Glomerular visceral epithelial cell (primary cell): Measurements from ENCODE around the gene CST4.
"Not testable (repeated sequence)": the region's sequence is repeated elsewhere in the genome, so short reads cannot be mapped to it uniquely, and the experiment has no call there.

Experiments
- DNase-seq: peaks from one replicate; pipeline ENCODE4 v3.0.0-alpha.2; 2016; ENCODE audit errors: extremely low spot score

The CST4 gene, protein sequence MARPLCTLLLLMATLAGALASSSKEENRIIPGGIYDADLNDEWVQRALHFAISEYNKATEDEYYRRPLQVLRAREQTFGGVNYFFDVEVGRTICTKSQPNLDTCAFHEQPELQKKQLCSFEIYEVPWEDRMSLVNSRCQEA

DNA sequence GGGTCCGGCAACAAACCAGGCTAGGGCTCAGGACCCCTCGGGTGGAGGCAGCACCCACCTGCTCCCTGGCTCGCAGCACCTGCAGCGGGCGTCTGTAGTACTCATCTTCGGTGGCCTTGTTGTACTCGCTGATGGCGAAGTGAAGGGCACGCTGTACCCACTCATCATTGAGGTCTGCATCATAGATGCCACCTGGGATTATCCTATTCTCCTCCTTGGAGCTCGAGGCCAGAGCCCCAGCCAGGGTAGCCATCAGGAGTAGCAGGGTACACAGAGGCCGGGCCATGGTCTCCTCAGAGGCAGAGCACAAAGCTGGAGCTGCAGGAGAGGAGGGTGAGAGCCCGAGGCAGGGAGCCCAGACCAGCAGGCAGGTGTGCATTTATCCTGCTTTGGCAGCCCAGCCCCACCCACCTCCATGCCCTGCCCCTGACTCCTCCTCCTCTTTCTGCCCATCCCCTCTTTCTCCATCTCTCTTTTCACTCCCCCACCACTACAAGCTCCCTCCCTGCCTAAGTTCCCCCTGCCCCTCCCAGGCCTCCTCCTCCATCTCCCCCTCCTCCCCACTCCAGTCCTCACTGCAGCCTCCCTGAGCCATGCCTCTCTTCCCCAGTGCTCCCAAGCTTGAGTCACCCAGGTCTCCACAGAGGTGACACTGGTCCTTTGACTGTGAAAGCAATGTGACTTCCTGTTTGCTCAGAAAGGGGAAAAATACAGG is at the start of gene CST4:
CST4 (minus strand) TSS at position 355 of the 715 bp plus-strand sequence; CDS start at position 286, 69 bp downstream.
- not testable (repeated sequence) for DNase-seq

DNA sequence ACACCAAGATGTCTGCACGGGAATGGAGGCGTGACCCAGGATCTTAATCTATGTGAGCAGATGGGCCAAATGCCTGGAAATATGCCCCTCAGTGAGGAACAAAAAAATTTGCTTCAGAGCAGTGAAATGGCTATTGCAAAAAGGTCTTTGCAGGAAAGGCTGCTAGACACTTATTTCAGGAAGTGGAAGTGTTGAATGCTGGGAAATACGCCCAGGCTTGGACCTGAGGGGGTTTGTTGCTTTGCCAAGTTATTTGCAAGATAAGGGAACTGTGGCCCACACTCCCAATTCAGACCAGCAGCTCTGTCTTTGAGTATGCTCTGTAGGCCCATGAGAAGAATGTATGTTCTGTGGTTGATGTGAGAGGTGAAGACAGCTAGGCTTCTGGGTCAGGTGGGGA is 46.6 kb upstream of the CST4 start:
- not testable (repeated sequence) for DNase-seq

DNA sequence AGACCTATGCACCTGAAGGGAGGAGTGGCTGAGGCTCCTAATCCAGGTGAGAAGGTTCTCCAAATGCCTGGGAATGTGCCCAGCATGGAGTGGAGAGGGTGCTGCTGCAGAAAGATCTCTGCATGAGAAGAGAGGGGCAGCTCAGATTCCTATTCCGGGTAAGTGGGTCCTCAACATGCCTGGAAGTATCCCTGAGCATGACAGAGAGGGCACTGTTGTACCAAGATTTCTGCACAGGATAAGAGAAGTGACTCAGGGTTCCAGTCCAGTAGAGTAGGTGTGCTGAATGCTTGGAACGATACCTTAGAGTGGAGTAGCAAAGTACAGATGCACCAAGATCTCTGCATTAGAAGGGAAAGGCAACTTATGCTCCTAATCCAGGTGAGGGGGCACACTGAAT is 46.1 kb upstream of the CST4 start:
- DNase-seq = not testable (repeated sequence)

DNA sequence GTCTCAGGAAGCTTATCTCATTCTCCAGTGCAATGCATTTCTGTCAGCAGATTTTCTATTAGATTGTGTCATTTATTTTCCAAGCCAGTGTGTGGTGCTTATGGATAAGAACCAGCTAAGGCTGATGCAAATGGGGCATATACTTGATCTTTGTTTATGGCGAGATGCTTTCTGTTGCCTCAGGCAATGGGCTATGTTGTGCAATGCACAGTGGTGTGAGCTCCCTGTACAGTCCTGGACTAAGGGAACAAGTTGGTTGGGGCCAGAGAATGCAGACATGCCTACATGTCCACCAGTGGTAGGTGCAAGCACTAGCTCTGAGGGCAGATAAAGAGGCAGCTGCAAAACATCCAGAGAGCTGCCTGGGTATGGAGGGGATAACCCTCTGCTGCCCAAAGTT is 45.6 kb upstream of the CST4 start:
- DNase-seq = not testable (repeated sequence)

DNA sequence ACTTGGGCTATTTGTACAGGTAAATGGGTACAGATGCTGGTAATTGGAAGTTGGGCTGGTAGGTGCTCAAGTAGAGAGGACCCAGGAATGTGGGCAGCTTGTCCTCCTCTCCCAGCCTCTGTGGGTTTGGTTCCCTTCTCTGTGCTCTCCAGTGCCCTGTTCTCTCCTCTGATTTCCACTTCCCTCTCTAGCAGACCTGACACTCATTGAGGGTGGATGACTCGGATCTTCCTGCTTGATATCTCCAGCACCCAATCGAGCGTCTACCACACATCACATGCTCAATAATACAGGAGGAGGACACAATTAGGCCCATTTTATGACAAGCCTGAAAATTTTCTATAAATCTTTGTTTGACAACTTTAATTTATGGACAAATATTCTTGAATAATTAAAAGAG is 38.2 kb upstream of the CST4 start:
- DNase-seq = no peak

DNA sequence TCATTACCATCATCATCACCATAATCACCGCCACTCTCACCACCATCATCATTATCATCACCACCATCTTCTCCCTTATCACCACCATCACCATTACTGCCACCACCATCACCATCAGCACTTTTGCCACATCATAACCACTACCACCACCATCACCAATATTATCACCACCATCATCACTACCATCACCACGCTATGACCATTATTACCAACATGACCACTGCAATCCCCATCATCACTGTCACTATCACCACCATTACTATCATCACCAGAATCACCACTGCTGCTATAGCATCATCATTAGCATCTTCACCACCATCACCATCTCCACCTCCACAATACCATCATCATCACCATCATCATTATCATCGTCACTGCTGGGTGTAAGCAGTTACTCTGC is 36.3 kb upstream of the CST4 start:
- no peak for DNase-seq

DNA sequence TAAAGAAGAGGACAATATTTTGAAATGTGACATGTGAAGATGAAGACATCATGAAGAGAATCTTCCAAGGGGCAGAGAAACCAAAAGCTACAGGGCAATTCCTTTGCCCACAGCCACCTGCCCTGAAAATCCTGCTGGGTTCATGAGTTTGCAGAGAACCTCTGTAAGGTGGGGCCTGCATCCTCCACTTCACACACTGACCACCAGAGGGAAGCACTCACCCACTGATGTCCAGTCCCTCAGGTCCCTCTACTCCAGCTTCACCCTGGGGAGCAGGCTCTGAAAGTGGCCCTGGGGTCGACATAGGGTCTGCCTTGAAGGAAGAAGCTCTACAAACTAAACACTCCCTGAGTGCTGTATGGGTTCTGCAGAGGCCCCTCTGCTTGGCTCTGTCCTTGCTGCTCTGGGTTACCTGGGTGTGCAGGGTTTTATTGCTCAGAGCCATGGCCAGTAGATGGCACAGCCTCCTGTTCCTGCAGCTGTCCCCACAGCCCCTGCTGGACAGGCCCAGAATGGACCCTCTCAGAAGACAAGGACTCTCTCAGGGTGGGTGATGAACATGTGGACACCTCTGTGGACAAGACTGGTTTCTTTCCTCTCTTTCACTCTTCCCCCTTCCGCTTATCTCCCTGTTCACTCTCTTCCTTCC is 34.9 kb upstream of the CST4 start:
- DNase-seq = peak; percentile 33

DNA sequence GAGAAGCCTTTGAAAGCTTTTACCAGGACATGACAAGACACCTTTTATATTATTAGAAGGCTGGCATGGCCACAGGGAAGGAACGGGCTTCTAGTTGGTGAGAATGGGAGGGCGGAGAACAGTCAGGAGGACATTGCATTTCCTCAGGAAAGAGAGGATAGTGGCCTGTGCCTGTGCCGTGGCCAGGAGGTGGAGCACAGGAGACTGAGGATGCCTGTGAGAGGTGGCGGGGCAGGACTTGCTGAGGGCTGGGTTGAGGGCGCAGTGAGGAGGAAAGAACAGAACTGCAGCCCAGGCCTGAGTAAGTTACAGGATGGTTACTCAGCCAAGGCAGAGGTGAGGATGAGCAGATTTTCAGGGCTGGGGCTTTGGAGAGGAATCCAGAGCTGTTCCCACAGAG is 34.0 kb upstream of the CST4 start:
- DNase-seq = not testable (repeated sequence)

DNA sequence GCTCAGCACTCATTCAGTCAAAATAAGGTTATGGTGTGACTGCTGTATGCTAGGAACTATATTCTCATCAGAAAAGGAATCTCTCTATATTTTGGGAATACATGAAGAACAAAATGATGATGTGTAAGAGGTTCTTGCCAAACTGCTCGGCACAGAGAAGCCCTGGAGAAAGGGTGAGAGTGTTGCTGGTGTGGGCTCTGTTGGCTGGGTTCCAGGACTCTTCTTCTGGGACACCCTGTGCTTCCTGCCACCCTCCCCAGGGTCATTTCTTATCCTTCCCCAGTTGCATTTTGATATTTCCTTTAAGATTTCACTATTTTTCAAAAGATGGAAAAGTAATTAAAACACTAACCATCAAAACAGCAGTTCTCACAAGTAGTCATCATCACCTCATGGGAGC is 33.1 kb upstream of the CST4 start:
- no peak for DNase-seq

DNA sequence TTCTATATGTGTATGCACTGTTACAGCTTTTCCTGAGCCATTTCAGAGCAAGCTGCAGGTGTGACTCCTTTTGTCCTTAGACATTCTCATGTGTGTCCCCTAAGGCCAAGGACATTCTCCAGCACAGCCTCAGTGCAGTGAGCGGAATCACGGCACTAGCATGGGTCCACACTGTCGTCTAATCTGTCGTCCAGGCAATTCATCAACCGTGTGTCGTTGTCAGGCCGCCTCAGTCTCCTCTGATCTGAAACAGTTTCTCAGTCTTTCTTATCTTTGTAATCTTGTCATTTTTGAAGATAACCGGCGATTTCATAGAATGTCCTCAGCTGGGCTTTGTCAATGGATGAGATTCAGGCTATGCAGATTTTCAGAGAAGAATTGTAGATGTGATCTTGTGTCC is 30.5 kb upstream of the CST4 start:
- DNase-seq = not testable (repeated sequence)

DNA sequence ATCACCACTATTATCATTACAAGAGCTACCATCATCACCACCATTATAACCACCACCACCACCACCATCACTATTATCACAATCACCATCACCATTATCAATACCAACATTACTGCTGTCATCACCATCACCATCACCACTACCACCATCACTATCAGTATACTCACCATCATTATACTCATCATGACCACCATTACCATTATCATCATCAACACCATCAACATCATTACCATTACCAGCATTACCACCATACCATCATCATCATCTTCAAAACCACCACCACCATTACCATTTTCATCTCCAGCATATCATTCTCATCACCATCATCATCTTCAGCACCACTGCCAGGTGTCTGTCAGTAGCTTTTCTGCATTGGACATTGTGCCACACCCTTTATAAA is 22.9 kb upstream of the CST4 start:
- DNase-seq = not testable (repeated sequence)

DNA sequence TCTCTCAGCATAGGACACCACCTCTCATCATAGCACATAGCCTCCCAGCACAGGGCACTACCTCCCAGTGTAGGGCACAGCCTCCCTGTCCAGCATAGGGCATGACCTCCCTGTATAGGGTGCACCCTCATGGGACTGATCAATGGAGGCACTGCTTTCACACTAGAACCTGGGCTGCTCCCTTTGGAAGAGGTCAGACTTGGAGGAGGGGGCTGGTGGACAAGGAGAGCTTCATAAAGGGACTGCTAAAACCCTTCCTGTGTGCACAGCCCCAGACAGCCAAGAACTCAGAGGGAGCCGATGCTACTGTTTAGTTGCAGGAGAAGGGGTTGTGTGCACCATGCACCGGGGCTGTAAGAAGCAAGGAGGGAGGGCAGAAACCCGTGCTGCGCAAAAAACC is 21.9 kb upstream of the CST4 start:
- no peak for DNase-seq

DNA sequence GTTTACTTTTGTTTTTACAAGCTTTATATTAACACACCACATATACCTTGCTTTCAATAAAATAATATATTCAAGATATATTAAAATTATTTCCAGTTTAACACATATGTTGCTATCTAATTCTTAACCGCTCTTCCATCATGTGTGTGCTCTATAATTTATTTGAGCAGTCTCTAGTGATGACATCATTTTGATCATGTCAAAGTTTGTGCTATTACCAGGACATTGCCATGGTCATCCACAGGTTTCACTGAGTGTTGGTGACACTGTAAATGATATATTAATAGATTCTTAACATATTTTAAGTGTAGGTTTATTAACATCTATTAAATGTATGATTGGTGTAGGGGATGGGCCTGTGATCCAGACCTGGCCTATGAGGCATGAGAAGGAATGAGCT is 17.1 kb upstream of the CST4 start:
- no peak for DNase-seq

DNA sequence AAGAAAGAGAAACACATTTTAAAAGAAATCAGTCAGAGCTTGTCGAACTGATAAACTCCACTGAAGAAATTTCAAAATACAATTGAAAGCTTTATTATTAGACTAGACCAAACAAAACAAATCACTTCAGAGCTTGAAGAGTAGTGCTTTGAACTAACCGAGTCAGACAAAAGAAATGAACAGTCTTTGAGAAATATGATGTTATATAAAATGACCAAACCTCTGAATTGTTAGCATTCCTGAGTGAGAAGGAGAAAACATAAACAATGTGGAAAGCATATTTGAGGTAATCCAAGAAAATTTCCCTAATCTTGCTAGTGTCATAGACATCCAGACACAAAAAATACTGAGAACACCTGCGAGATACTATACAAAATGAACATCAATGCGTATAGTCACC is 13.2 kb upstream of the CST4 start:
- no peak for DNase-seq

DNA sequence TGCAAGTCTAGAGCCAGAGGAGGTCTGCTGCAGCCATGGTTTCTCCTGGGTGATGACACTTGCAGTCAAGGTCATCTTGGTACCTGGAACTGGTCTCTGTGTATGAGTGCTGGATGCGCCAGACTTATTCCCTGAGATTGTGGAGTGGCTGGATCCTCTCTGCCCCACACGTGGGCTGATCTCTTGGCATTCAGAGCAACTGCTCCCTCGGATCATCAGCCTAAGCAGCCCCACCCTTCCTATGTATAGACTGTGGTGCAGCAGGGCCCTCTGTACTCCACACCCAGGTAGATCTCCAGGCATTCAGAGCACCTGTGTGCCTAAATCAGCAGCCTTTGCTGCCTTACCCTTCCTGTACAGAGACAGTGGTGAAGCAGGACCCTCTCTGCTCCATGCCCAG is 12.1 kb upstream of the CST4 start:
- no peak for DNase-seq

DNA sequence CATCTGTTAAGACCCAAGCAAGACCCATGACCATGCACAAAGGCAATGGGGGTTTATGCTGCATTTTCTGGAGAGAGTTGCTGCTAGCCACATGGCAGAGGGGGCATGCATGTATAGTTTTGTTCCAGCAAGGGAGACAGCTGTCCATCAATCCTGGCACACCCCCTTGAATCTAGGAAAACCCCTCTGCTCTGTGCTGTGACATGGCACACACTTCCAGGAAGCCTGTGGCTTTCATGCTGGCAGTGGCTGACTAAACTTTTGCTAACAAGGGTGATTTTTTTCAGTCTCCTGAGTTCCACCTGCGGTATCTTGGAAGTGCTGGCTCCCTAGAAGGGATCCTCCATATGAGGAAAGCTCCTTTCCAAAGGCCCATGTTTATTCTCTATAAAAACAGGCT is 9.1 kb upstream of the CST4 start:
- DNase-seq = no peak

DNA sequence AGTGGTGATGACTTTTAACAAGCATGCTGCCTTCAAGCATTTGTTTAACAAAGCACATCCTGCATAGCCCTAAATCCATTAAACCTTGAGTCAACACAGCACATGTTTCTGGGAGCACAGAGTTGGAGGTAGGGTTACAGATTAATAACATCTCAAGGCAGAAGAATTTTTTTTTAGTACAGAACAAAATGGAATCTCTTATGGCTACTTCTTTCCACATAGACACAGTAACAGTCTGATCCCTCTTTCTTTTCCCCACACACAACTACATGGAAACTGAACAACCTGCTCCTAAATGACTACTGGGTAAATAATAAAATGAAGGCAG is 6.2 kb upstream of the CST4 start:
- not testable (repeated sequence) for DNase-seq

DNA sequence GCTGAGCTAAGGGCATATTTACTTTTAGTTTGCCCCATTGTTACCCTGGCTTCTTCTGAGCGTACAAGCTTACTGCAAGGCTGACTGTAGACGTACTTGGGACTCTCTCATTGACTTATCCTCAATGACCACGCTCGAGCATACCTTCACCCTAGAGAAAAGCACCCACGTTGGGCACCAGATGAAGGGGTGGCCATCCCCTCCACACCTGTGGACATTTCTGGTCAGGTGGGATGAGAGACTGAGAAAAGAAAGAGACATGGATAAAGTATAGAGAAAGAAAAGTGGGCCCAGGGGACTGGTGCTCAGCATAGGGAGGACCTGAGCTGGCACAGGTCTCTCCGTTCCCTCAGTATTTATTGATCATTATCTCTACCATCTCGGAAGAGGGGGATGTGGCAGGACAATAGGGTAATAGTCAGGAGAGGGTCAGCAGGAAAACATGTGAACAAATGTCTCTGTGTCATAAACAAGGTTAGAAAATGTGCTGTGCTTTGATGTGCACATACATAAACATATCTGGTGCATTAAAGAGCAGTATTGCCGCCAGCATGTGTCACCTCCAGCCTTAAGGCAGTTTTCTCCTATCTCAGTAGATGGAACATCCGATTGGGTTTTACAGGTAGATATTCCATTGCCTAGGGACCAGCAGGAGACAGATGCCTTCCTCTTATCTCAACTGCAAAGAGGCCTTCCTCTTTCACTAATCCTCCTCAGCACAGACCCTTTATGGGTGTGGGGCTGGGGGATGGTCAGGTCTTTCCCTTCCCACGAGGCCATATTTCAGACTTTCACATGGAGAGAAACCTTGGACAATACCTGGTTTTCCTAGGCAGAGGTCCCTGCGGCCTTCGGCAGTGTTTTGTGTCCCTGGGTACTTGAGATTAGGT is 5.6 kb upstream of the CST4 start:
- DNase-seq = not testable (repeated sequence)

DNA sequence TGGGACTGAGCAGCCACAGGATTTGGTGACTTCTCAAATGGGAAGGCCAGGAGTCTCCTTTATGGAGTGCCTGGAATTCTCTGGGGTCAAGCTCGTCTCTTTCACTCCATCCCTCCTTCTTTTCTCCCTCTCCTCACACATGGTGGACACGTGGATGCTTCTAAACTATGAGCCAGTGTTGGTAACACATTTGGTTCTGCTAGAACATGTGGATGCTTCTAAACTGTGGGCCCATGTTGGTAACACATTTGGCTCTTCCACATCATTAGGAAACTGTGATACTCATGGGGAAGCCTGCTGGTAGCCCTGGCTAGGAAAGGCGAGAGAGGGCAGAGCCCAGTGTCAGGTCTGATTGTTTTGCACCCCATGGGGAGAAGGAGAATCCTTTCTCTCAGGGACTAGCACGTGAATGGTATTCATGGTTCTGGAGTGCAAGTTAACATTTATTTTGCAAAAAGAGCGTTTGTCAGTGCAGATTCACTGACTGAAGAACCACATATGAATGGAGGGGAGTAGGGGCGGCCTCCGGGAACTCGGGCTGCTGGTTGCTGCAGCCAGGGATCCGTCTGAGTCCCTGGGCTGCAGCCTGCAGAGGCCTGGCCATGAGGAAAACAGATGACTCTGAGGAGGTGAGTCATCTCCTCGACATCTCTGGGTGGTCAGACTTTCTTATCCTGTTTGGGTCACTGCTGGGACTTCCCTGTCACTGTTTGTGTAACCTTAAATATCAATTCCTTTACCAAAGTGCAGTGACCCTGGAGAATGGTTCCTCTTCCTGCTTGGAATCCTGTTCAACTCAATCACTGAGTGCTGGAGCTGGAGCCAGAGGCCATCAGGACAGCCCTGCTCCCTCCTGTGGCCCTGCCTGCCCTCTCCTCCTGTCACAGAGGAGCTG is 4.1 kb upstream of the CST4 start:
- peak; percentile 55 for DNase-seq

DNA sequence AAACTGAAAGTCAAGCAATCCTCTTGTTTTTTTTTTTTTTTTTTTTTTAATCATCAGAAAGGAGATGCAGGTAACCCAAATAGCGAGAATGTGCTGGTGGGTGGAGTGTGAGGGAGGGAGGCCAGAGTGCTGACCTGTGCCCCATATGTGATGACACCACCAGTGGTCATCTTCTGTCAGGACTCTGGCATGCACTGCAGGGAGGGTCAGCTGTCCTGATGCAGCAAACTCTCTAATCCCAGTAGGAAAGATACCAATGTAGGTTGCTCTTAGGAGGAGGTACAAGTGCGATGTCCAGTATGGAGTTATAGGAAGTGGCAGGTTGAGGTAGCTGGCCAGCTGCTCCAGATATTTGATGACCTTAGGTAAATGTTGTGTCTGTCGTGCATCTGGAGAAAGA is 2.8 kb upstream of the CST4 start:
- no peak for DNase-seq

DNA sequence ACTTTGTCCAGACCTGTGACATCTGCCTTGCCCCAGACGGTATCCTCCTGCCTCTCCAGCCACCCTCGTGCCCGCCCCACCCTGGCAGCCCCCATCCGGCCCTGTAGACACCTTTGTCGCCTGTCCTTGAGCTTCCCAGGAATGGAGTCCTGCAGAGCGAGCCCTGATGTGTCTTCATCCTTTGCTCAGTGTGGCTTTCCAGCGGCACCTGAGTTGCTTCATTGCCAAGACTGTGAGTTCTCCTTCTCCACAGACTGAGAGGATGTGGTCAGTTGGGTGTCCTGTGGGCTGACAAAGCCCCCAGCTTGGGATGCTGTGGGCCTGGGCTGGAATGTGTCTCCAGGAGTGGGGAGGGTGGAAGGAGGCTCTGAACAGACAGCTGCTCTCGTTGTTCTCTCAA is 1.7 kb upstream of the CST4 start:
- DNase-seq = peak; percentile 38

DNA sequence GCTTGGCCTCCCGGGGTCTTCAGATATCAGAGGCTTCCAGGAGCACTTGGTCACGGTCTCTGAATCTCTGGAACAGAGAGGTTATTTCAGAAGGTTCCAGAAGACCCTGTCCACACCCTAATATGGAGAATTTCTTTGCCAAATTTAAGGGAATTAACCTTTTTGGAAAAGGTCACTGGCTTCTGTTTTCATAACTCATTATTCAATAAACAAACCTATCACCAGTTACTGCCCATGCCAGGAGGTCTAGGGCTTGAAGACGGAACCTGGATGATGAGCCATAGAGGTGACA is 507 bp upstream of the CST4 start:
- DNase-seq = no peak
